Measurements from ENCODE around the gene RCC1. TPM values are rescaled to one million over a fixed set of nuclear protein-coding genes. Genes with fewer than 3 reads are reported as not detected.
"Not testable (repeated sequence)": the region's sequence is repeated elsewhere in the genome, so short reads cannot be mapped to it uniquely, and the experiment has no call there.

RCC1 gene
- total RNA-seq, 2 donors from 2014 or later, result 6.2 to 10.1 TPM

DNA sequence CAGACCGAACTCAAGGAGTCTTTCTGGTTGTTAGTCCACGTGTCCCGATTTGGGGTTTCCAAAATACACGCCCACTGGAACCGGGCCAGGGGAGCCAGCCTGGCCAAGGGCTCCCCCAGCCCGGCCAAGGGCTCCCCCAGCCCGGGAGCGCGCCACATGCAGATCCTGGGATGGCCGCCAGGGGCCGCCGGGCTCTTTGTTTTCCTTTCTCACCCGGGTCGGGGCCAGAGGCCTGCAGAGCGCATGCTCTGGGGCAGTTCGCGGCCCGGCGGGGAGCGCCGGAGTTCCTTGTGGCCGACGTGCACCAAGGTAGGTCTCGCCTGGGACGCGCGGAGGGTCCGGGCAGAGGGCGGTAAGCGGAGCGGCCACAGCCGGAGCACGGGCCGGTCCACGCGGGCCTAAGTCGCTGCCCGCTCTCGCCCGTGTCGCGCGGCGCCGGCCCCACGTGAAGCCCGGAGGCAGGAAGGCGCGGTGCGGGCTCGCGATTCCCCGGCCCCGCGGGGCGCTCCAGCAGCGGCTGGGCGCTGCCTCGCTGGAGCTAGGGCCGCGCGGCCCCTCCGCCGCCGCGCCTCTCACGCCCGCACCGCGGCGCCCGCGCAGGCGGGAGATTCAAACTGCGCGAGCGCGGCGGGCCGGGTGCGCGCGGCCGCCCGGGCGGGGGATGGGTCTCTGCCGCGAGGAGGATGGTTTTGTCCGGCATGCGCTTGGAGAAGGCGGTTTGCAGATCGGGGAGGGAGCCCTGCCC lies 12.3 kb downstream of the RCC1 start:
- H3K4me1 ChIP-seq (ENCODE audit: control insufficient read depth in 1 of 2, low read depth in 2 of 2), result peaks cover 8 to 14% of the 10 kb centered on the region in 2 donors
- peak; percentile 45 for DNase-seq (ENCODE audit: low spot score)
- H3K4me3 ChIP-seq, result peak overlapping the region; percentile 77
- H3K36me3 ChIP-seq, result peaks cover 4% of the 10 kb centered on the region
- peak; percentile 99 for TF ChIP-seq CTCF (IDR thresholded peaks at IDR 0.05)
- ATAC-seq (ENCODE audit: insufficient number of reproducible peaks, low FRiP score, low read depth), result peak; percentile 79
- H3K27ac ChIP-seq, result peak overlapping the region; percentile 45 to 56
- no peaks in the 10 kb centered on the region for H3K27me3 ChIP-seq (replicated peaks; ENCODE audit: insufficient read depth)
- H3K9me3 ChIP-seq, result no peaks in the 10 kb centered on the region

- Histone ChIP-seq H3K4me1 (ENCODE audit: control insufficient read depth in 1 of 2, low read depth in 2 of 2) (peaks cover 8 to 14% of the 10 kb centered on the region in 2 donors), H3K4me3 (peak overlapping the region; percentile 77), H3K27me3 (replicated peaks; ENCODE audit: insufficient read depth) (no peaks in the 10 kb centered on the region), H3K36me3 (peaks cover 2% of the 10 kb centered on the region), H3K9me3 (no peaks in the 10 kb centered on the region), H3K27ac (no peak overlapping the region)
- no peak for ATAC-seq (ENCODE audit: insufficient number of reproducible peaks, low FRiP score, low read depth)
- no peak for TF ChIP-seq CTCF (IDR thresholded peaks at IDR 0.05)
- no peak for DNase-seq (ENCODE audit: low spot score)
Measured at GRCh38 chr1:28518745-28519341, 13.0 kb downstream of the RCC1 start.

DNA sequence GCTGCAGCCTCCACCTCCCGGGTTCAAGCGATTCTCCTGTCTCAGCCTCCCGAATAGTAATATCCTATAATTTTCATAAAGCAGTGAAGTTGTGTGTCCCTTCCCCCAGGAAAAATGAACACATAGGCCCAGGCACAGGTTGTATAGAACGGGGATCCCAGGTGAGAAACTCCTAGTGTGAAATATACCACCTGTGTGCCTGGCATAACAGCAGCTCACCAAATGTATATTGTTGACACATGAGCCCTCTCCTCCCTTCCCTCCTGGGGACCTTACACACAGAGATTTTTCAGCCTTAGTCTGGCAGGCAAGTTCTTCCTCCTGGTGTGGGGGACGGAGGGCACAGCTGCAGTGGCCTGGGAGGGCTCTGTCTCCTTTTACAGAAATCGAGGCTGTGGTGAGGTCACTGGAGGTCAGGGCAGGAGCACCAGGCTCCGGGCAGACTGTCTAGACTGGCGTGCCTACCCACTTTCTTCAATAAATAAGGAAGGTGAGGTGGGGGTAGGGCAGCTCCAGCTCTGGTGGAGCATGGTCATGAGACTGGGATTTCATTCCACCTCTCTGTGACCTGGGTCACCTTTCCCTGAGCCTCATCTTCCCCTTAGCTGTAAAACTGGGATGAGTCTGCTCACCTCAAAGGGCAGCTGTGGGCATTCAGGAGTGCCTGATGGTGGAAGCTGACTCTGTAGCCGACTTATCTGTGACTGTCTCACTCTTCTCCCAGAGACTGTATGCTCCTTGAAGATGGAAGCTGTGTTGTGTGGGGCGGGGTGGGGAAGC lies 14.3 kb downstream of the RCC1 start:
- ATAC-seq (ENCODE audit: insufficient number of reproducible peaks, low FRiP score, low read depth) (no peak), DNase-seq (ENCODE audit: low spot score) (no peak)
- Histone ChIP-seq H3K27me3 (replicated peaks; ENCODE audit: insufficient read depth) (no peaks in the 10 kb centered on the region), H3K27ac (no peak overlapping the region), H3K36me3 (no peaks in the 10 kb centered on the region), H3K4me1 (ENCODE audit: control insufficient read depth in 1 of 2, low read depth in 2 of 2) (peaks cover 8 to 14% of the 10 kb centered on the region in 2 donors), H3K4me3 (no peak overlapping the region), H3K9me3 (no peaks in the 10 kb centered on the region)
- TF ChIP-seq CTCF (IDR thresholded peaks at IDR 0.05), result no peak

- H3K36me3 ChIP-seq; DNase-seq (ENCODE audit: low spot score); H3K27ac ChIP-seq; H3K4me3 ChIP-seq; H3K27me3 ChIP-seq (replicated peaks; ENCODE audit: insufficient read depth); H3K9me3 ChIP-seq; ATAC-seq (ENCODE audit: insufficient number of reproducible peaks, low FRiP score, low read depth): not testable (repeated sequence)
- peaks cover 8 to 14% of the 10 kb centered on the region in 2 donors for H3K4me1 ChIP-seq (ENCODE audit: control insufficient read depth in 1 of 2, low read depth in 2 of 2)
Measured at GRCh38 chr1:28520796-28521195, 15.0 kb downstream of the RCC1 start.

- H3K4me3 ChIP-seq, result no peak overlapping the region
- no peak for TF ChIP-seq CTCF (IDR thresholded peaks at IDR 0.05)
- DNase-seq (ENCODE audit: low spot score) (no peak), ATAC-seq (ENCODE audit: insufficient number of reproducible peaks, low FRiP score, low read depth) (no peak)
- peaks cover 8 to 14% of the 10 kb centered on the region in 2 donors for H3K4me1 ChIP-seq (ENCODE audit: control insufficient read depth in 1 of 2, low read depth in 2 of 2)
- no peak overlapping the region for H3K27ac ChIP-seq
- no peaks in the 10 kb centered on the region for H3K9me3 ChIP-seq
- no peaks in the 10 kb centered on the region for H3K36me3 ChIP-seq
- no peaks in the 10 kb centered on the region for H3K27me3 ChIP-seq (replicated peaks; ENCODE audit: insufficient read depth)
Measured at GRCh38 chr1:28521502-28522164, 15.8 kb downstream of the RCC1 start.

GRCh38 chr1:28522537-28522936 lies 16.7 kb downstream of the RCC1 start:
- peaks cover 8 to 12% of the 10 kb centered on the region in 2 donors for H3K4me1 ChIP-seq (ENCODE audit: control insufficient read depth in 1 of 2, low read depth in 2 of 2)
- ATAC-seq (ENCODE audit: insufficient number of reproducible peaks, low FRiP score, low read depth); H3K36me3 ChIP-seq; H3K9me3 ChIP-seq; H3K27me3 ChIP-seq (replicated peaks; ENCODE audit: insufficient read depth); DNase-seq (ENCODE audit: low spot score); H3K4me3 ChIP-seq; H3K27ac ChIP-seq: not testable (repeated sequence)

DNA sequence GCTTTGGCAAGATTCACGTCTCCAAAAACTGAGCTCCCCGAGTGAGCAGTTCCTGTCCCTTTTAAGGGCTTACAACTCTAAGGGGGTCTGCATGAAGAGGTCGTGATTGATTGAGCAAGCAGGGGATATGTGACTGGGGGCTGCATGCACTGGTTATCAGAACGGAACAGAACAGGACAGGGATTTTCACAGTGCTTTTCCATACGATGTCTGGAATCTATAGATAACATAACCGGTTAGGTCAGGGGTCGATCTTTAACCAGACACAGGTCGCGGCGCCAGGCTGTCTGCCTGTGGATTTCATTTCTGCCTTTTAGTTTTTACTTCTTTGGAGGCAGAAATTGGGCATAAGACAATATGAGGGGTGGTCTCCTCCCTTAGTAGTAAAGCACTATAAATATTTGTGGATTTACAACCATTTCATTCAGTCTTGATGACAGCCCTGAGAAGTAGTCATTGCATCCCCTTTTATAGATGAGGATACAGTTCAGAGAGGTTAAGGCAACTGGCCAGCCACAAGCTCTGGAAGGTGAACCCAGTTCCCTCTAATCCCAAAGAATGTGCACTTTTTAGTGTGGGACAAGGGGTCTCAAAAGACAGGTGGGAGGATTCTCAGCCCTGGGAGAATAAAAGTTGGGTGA lies 19.3 kb downstream of the RCC1 start:
- not testable (repeated sequence) for H3K36me3 ChIP-seq; DNase-seq (ENCODE audit: low spot score); H3K9me3 ChIP-seq; H3K27me3 ChIP-seq (replicated peaks; ENCODE audit: insufficient read depth); H3K4me1 ChIP-seq (ENCODE audit: control insufficient read depth in 1 of 2, low read depth in 2 of 2); H3K4me3 ChIP-seq; ATAC-seq (ENCODE audit: insufficient number of reproducible peaks, low FRiP score, low read depth); H3K27ac ChIP-seq
